NOMO-1 treated with dmso at 0.1 percent for 144 hours (cell line): ENCODE results near the gene GUCY1B1.

Source experiments
- DNase-seq: peaks from one replicate; lab custom pipeline; 2025; ENCODE audit not compliant: unreplicated experiment; lab: John Stamatoyannopoulos, UW

Gene GUCY1B1

DNA sequence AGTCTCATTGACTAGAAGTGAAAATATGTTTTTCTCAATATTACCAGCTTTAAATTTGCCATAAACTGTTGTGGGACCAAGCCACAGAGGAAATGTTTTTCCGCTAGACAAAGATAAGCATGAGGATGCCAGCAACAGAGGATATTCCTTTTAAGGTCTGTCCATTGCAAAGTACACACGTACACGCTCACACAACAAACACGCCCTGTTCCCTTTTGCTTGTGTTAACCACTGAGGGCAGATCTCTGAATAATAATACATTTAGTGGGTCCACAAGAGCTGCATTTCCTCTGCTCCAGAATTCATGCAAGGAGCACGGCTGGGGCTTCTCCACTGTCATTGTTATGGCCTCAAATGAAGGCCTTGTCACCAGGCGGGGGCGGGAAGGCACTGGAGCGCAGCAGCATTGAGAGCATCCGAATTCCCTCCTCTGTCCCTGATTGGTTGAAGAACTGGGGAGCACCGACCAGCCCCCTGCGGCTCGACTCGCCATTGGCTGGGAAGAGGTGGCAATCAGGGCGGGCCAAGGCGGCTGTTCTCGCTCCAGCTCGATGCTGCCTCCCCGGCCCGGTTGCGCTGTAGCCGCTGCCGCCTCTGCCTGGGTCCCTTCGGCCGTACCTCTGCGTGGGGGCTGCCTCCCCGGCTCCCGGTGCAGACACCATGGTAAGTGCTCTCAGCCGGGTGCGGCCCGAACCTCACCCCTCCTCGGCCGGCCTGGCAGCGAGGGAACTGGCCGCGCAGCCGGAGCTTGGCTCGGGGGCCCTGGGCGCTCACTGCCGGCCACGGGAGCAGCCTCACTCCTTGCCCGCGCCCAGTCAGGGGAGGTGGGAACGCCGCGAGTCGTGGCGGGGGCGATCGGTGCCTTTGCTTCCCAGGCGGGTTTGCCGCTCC is at the start of gene GUCY1B1:
TSS of gene GUCY1B1 (plus strand) at position 541 of the 891 bp plus-strand sequence. CDS start at position 661, 120 bp downstream.
- DNase-seq: no peak

DNA sequence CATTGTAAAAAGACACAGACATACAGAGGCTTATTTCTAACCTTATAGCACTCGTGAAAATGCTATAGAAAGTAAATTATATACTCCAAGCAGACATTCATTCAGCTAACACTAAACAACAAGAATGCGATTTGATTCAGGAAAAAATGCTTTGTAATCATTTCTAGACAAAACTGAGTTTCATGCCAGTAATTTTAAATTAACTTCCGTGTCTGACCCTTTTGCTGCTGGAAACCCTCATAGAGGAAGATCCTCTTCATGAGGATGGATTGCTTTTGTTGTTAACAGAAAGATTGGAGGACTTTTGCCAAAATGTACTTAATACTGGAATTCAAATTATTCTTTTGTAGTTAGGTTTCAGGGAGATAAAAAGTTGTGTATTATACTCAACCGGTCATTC is 48.9 kb upstream of the GUCY1B1 start:
- no peak for DNase-seq

DNA sequence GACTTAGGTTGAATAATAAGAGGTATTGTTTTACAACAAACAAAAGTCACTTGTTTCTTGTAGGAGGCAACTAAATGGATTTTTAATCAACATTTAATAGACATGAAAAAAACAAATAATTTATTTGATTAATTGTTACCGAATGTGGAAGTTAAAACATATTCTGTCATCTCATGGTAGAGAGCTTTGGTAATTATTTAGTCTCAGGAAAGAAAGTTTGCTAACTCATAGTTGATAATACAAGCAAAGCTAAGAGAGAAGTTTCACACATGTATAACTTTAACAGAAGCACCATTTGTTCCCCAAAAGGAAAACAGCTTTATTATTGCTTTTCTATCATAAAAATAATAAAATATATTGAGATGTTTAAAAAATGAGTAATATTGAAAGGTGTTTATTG is 47.3 kb upstream of the GUCY1B1 start:
- DNase-seq: no peak

DNA sequence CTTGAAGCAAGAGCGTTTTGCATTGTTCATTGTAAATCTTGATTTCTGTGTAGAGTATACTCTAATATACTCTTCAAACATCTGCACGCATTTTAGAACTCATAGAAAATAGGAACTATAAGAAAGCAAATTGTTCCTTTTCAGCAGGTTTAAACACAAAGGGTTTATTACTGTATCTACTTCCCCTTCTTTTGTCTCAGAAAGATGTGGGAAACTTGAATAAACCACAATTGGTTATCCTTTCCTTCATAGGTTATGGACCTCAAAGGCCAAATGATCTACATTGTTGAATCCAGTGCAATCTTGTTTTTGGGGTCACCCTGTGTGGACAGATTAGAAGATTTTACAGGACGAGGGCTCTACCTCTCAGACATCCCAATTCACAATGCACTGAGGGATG is 46.0 kb upstream of the GUCY1B1 start:
- no peak for DNase-seq

DNA sequence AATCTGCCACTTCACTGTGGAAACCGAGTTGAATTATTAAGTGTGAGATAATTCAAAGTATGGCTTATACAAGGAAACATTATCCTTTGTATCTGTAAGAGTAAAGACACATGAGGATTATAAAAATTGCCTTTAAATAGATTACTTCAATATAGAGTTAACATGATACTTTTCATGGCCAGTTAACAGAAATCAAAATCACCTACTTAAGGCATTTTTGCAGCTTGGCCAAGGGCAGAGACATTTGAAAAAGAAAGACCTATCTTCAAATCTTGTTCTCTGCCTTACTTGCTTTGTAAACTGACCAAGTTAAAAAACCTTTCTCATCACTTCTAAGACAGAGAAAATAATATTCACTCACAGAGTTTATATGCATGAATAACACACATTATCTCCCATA is 44.9 kb upstream of the GUCY1B1 start:
- DNase-seq: no peak

DNA sequence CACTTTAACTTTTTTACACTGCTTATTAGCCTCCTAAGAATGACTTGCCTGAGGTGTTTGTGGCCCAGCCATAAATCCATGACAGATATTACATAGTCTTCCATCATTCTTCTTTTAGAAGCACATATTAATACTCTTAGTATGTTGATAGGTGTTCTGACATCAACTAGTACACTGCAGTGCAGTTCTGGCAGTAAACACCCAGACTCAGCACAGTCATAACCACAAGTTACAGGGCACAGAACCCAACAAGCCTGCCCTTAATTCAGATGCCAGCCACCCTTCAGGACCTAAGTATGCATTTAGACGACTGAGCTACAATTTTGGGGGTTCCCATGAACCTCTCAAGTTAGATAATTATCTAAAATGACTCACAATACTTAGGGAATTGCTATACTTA is 36.5 kb upstream of the GUCY1B1 start:
- no peak for DNase-seq

DNA sequence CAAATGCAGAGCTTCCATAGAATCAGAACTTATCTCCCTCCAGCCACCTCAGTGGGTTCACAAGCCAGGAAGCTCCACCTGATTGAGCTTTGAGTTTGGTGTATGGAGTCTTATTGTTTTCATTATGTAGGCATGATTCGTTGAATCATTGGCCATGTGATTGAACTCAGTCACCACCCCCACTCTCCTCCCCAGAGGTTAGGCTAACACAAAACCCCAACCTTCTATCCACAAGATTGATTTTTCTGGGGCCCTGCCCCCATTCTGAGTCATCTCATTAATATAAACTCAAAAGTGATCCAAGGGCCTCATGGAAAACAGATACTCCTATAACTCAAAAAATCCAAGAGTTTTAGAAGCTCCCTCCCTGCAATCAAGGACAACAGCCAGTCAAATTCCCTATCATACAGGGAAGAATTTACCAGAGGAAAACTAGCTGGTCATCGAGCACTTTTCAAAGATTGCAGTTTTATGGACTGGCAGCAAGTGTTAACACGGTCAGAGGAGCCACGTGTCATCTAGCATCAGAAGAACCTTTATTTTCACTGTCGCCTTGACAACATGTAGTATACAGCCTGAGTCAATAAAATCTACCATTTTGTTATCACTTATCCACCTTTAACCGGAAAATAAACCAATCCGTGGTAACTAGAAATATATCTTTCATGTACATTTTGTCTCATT is 35.9 kb upstream of the GUCY1B1 start:
- DNase-seq: no peak

DNA sequence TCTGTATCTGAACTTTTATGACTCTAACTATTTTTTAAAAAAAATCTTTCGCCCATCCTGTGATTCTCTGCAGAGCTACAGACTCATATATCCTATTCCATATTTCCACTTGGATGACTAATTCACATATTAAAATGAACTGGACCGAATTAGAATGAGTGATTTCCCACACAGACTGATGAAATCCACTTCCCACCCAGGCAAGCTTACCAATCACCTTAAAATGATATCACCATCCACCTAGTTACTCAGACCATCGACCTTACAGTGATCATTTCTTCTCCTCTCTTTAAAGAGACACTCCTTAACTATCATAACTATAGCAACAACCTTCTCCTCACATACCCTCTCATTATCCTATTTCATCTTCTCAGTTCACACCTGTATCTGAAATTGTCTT is 34.1 kb upstream of the GUCY1B1 start:
- no peak for DNase-seq

DNA sequence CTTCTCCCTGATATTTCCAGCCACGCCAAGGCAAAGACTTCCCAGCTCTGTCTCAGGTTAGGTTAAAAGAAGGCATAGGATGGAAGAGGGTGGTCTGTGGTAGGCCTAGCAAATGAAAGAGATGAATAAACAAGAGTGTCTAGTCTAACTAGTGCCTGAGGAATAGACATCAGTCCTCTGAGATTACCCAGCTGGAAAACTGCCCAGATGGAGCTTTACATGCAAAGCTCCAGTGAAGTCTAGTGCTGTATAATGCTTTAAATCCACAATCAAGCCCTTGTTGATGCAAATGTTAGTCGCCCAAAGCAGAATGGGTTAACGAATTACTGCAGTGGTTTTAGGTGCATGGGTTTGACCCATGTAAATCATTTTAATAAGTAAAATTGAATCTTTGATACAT is 24.8 kb upstream of the GUCY1B1 start:
- DNase-seq: no peak

DNA sequence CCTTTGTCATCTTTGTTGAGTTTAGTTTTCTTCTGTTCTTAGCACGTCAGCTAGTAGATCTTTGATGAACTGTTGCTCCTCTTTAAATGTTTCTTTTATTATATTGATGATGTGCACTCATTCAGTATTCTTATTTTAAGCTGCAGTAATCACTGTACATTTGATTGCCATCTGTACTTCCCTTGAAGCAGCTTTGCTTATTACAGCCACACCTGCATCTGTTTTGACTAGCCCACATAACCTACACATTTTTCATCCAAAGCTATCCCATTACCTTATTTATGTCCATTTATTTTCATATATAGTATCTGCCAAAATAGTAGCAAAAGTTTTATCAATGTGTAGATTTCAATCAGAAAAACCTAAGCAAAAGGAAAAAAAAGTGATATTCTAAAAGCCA is 23.9 kb upstream of the GUCY1B1 start:
- no peak for DNase-seq

DNA sequence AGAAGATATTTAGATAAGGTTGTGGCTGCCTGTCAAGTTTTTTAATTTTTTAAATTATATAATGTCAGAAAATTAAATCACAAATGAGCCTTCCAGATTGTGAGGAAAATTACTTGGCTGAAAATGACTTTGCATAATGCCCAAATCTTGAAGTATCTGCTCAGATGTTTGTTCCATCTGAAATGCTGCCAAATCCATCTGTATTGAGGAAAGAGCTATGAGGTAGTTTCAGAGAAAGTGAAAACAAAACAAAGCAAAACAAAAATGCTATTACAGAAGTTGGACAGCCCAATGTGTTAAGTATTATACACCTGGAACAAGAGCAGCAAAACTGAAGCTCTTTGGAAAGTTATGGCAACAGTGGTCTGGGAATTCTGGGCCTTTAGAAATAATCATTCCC is 23.3 kb upstream of the GUCY1B1 start:
- no peak for DNase-seq

DNA sequence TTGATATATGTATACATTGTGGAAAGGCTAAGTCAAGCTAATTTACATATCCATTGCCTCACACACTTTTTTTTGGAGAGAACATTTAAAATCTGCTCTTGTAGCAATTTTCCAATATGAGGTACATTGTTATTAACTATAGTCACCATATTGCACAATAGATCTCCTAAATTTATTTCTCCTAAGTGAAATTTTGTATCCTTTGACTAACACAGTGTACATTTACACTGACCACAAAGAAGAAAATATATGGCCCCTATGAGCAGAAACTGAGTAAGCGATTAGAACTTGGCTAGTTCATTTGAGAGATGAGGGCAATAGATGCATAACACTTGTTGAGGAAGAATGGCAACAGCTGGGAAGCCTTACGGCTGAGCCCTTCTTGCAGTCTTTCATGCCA is 20.3 kb upstream of the GUCY1B1 start:
- no peak for DNase-seq

DNA sequence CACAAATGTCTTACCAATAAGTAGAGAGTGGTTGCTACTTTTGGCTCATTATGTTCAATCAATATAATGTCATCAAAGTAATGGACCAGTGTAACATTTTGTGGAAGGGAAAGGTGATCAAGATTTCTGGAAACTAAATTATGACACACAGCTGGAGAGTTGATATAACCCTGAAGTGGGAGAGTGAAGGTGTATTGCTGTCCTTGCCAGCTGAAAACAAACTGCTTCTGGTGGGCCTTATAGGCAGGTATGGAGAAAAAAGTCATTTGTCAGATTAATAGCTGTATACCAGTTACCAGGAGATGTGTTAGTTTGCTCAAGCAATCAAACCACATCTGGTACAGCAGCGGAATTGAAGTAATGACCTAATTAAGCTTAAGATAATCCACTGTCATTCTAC is 17.3 kb upstream of the GUCY1B1 start:
- DNase-seq: no peak

DNA sequence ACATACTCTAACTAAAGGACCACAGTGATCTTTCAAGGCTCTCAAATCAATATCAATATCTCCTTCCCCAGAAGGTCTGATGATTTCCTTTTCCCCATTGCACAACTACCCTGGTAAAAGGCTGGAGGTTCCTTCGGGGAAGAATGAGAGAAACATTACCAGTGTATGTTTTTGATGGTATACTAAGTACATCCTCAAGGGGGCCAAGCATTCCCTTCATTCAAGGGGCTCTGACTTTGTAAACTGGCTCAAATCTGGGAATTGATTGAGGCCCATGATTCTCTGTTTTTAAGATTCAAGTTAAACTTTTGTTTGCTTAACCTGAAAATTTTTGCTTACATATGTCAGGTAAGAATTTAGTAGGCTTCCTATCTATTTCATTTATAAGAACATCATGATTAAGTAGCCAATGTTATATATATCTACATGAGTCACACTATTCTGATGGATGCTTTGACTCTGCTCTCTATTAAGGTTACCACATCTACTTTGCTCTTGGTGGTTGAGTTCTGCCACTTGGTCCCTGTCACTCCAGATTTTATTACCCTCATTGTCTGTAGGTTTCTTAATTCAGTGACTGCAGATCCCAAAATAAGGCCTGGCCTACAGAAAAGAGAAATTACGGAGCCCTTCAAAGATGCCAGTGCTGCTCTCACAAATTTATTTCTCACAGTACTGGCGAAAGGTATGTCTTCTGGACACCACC is 16.4 kb upstream of the GUCY1B1 start:
- DNase-seq: no peak

DNA sequence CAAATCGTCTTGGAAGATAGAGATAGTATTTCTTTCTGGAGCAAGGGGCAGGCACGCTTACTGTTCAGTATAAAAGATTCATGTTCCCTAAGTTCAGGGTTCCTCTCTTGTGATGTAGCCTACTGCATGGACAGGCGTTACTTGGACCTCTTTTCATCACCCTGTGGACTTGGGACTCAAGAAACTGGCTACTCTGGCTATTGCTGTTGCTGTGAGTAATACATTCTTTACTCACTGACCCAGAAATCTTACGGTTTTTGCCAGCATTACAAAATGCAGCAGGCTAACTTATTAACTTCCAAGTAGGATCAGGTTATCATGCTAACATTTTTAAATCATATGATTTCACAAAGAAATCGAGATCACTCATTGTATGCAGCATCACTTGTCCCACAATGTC is 12.8 kb upstream of the GUCY1B1 start:
- DNase-seq: no peak

DNA sequence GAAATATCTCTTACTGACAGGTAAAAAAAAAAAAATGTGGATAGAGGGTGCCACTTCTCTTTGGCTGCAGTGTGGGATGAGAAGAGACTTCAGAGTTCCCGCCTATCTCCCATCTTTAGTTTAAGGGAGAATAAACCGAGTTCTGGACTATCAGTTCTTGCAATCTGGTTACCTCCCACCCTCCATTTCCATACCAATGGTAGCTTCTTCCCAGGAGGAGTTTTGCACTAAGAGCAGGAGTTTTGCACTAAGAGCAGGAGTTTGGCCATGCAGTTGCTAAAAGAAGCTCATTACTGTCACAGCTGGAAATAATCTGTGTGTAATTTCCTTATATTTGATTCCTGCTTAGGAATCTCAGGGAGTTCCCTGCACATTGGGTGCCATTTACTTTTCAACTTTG is 10.8 kb upstream of the GUCY1B1 start:
- DNase-seq: no peak

DNA sequence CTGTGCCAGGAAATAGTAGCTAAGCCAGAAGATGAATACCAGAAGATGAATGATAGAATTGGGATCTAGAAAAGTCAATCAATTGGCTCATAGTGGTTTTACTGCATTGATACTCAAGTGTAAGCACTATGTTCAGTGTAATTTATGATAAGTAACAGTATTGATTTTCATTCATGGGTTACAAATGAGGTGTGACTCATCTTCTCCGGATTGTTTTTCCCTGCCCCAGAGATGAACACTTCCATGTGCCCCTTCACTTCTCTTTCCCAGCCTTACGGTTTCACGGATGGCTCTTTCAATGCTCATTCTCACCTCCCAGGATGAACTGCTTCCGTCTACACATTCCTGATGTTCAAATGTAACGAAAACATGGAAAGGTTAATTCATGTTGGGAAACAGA is 9.8 kb upstream of the GUCY1B1 start:
- no peak for DNase-seq

DNA sequence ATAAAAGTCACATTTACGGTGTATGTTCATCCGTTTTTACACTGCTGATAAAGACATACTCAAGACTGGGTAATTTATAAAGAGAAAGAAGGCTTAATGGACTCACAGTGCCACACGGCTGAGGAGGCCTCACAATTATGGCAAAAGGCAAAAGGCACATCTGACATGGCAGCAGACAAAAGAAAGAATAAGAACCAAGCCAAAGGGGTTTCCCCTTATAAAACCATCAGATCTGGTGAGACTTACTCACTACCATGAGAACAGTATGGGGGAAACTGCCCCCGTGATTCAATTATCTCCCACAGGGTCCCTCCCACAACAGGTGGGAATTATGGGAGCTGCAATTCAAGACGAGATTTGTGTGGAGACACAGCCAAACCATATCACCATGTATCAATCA is 7.3 kb upstream of the GUCY1B1 start:
- no peak for DNase-seq

DNA sequence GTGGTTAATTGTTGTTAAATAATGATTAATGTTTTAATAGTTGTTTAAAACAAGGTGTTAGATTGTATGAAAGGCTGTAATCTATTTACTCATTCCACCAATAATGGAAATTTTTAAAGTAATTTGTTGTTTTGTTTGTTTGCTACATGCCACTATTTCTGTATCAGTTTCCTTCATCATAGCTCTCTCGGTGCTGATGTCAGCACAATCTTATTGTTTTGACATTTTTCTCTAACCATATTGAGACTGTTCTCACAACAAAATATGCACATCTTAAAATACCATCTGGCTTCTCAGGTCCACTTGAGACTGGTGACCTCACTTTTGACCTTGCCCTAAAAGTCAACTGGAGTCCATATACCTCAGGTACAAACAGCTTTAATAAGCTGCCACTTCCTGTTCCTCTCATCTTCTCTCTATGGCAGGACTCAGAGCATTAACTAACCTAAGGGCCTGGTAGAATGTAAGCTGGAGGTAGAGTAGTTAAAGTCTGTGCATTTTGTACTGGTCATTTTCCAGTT is 1.0 kb upstream of the GUCY1B1 start:
- no peak for DNase-seq

DNA sequence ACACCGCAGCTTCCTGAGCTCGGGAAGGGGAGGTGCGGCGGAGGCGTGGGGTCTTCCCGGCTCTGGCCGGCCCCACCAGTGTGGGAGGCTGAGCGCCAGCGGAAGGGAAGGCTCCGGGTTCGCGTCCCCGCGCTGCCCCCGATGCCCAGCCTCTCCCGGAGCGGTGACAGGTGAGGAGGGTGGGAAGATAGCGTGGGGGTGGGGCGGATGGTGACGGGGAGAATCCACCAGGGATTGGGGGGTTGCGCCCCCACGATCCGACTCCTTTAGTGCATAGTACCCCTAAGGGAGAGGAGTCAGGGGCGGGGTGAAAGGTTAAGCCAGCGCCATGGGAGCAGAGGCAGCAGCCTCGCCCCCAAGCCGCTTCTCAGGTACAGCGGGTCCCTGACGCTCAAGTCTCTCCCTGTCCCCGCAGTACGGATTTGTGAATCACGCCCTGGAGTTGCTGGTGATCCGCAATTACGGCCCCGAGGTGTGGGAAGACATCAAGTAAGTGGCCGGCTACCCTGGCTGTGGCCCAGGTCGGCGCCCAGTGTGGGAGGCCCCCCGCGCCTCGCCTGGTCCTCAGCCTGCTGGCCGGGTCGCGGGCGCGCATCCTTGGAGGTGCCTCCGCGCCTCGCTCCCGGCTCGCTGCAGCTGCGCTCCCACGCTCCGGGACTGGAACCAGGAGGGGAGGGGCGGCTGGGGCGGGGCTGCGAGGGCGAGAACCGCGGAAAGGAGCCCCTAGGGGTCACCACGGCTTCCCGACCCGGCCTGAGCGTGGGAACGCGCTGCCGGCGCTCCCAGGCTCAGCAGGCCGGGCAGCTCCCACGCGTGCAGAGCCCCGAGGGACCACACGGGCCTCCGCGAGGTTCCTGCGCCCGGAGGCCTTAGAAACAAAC is 791 bp downstream of the GUCY1B1 start:
- no peak for DNase-seq

DNA sequence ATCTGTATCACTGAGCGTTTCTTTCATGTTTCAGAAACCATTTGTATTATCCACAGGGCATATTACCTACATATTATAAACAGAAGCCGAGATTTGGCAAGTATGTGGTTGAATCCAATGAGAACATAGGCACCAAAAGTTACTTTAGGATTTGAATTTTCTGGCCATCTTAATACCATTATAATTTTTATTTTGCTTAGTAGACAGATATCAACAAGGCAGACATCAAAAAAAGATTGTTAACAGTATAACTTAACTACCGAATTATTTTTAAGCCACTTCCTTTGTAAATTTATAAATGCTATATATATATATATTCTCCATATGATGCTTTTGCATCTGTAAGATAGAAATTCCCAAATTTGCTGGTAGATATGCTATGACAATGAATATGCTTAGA is 2.2 kb downstream of the GUCY1B1 start:
- no peak for DNase-seq
